Lower lobe of right lung (tissue), 2 donors: ENCODE data around the gene TMEM150C. TPM values are rescaled to one million over a fixed set of nuclear protein-coding genes. Genes with fewer than 3 reads are reported as not detected.

Experiments
- ATAC-seq, 2 donors: fragments of 200-7000 bp; cut with Tn5 transposase; one replicate each; pipeline ENCODE4 v1.9.1; 2020 to 2022; ENCODE audit warnings: mild to moderate bottlenecking in 2 of 2, moderate library complexity in 2 of 2
- DNase-seq: peaks from one replicate; pipeline ENCODE4 v3.0.0-alpha.2; 2020
- H3K27ac ChIP-seq: fragments of 200-600 bp; one replicate; pipeline ENCODE4 v1.8.0; 2022
- H3K27me3 ChIP-seq: fragments of 200-600 bp; one replicate; pipeline ENCODE4 v1.8.0; 2022; ENCODE audit warnings: low read depth
- H3K36me3 ChIP-seq: fragments of 200-600 bp; one replicate; pipeline ENCODE4 v1.8.0; 2022; ENCODE audit warnings: mild to moderate bottlenecking
- H3K4me1 ChIP-seq: fragments of 200-600 bp; one replicate; pipeline ENCODE4 v1.8.0; 2022
- H3K4me3 ChIP-seq: fragments of 200-600 bp; one replicate; pipeline ENCODE4 v1.8.0; 2022; ENCODE audit warnings: mild to moderate bottlenecking
- H3K9me3 ChIP-seq: fragments of 200-600 bp; one replicate; pipeline ENCODE4 v1.8.0; 2022
- CTCF ChIP-seq: fragments of 200-600 bp; IDR thresholded peaks from one replicate; pipeline ENCODE4 v1.8.0; 2022; ENCODE audit warnings: antibody characterized with exemption, mild to moderate bottlenecking
- intact Hi-C: fragments of 100-400 bp; cut with DNase I; formaldehyde crosslinking; loops from one replicate; pipeline ENCODE4 v1.11.0; 2022
- total RNA-seq: library from RNA; stranded (reverse); fragmentation: NEBNext Ultra II Directional; extraction: Animal tissue kit (Norgen Biotek cat#: 25700); gene quantifications from one replicate; pipeline ENCODE4 v1.2.1, GENCODE V29; 2021
- donor health status: DM: no; HTN: yes; CAD: no; lungs with severe emphysema.

The TMEM150C gene
- total RNA-seq, 1 donor from 2014 or later: 6.9 TPM

- H3K36me3 ChIP-seq: no peaks in the 10 kb centered on the region
- no peaks in the 10 kb centered on the region for H3K4me1 ChIP-seq
- H3K27ac ChIP-seq: no peak overlapping the region
- DNase-seq (no peak), ATAC-seq (no peak)
- H3K4me3 ChIP-seq: no peak overlapping the region
- H3K9me3 ChIP-seq: no peaks in the 10 kb centered on the region
- intact Hi-C loops: no loop called here
- no peak for TF ChIP-seq CTCF
- no peaks in the 10 kb centered on the region for H3K27me3 ChIP-seq
These were observed 23.1 kb upstream of the TMEM150C start for GRCh38 chr4:82584931-82585330.

GRCh38 chr4:82583897-82584587 lies 22.3 kb upstream of the TMEM150C start:
- no peaks in the 10 kb centered on the region for H3K27me3 ChIP-seq
- no peaks in the 10 kb centered on the region for H3K4me1 ChIP-seq
- DNase-seq: no peak
- no peak for TF ChIP-seq CTCF
- intact Hi-C loops: no loop called here
- ATAC-seq: no peak
- no peaks in the 10 kb centered on the region for H3K36me3 ChIP-seq
- H3K9me3 ChIP-seq: no peaks in the 10 kb centered on the region
- H3K4me3 ChIP-seq: no peak overlapping the region
- H3K27ac ChIP-seq: no peak overlapping the region

- intact Hi-C loops: no loop called here
- TF ChIP-seq CTCF: no peak
- Histone ChIP-seq H3K36me3 (no peaks in the 10 kb centered on the region), H3K4me3 (no peak overlapping the region), H3K4me1 (no peaks in the 10 kb centered on the region), H3K9me3 (no peaks in the 10 kb centered on the region), H3K27ac (no peak overlapping the region), H3K27me3 (no peaks in the 10 kb centered on the region)
- ATAC-seq (no peak), DNase-seq (no peak)
These were observed 18.1 kb upstream of the TMEM150C start for GRCh38 chr4:82579932-82580331.

GRCh38 chr4:82578935-82579334 lies 17.1 kb upstream of the TMEM150C start:
- no peaks in the 10 kb centered on the region for H3K9me3 ChIP-seq
- no peak for TF ChIP-seq CTCF
- no peaks in the 10 kb centered on the region for H3K27me3 ChIP-seq
- intact Hi-C loops: no loop called here
- H3K36me3 ChIP-seq: no peaks in the 10 kb centered on the region
- no peak overlapping the region for H3K27ac ChIP-seq
- no peak for DNase-seq
- no peaks in the 10 kb centered on the region for H3K4me1 ChIP-seq
- no peak for ATAC-seq
- no peak overlapping the region for H3K4me3 ChIP-seq

- H3K27me3 ChIP-seq: no peaks in the 10 kb centered on the region
- H3K27ac ChIP-seq: no peak overlapping the region
- no peaks in the 10 kb centered on the region for H3K9me3 ChIP-seq
- no peak for TF ChIP-seq CTCF
- no peaks in the 10 kb centered on the region for H3K36me3 ChIP-seq
- DNase-seq (no peak), ATAC-seq (no peak)
- H3K4me1 ChIP-seq: no peaks in the 10 kb centered on the region
- intact Hi-C loops: no loop called here
- no peak overlapping the region for H3K4me3 ChIP-seq
These were observed 15.7 kb upstream of the TMEM150C start for GRCh38 chr4:82577451-82577850.
